Fibroblast of the aortic adventitia (primary cell): Measurements from ENCODE around the gene DLGAP1. TPM values are rescaled to one million over a fixed set of nuclear protein-coding genes. Genes with fewer than 3 reads are reported as not detected.

Source experiments
- DNase-seq: peaks from one replicate; pipeline ENCODE4 v3.0.0-alpha.2; 2010; ENCODE audit warnings: low read depth
- H3K4me3 ChIP-seq: 2 replicates; pipeline ENCODE4 v1.5.1; 2011; ENCODE audit warnings: low read depth, mild to moderate bottlenecking, control low read depth, low read length, moderate library complexity
- total RNA-seq: library from RNA; depleted of rRNA; stranded (reverse); fragments of >200 nt; gene quantifications from 2 replicates; pipeline ENCODE4 v1.2.3, GENCODE V29; 2012; ENCODE audit warnings: low replicate concordance
- TF ChIP-seq, protein P1 (sequence below): IDR thresholded peaks from 2 replicates; pipeline ENCODE4 v1.5.1; 2011; ENCODE audit warnings: mild to moderate bottlenecking, low read length, control low read depth, inconsistent platforms; ENCODE audit not compliant: insufficient read depth

Gene DLGAP1
- total RNA-seq, 1 donor: 1.4 TPM

DNA sequence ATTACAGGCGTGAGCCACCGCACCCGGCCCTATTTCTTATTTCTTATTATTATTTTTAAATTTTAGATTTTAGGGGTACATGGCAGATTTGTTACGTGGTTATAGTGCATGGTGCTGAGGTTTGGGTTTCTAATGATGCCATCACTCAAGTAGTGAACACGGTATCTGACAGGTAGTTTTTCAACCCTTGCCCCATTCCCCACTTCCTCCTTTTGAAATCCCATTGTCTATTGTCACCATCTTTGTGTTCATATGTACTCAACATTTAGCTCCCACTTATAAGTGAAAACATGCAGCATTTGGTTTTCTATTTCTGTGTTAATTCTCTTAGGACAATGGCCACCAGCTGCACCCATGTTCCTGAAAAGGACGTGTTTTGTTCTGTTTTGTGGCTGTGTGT is 965.6 kb downstream of the DLGAP1 start:
- no peak overlapping the region for H3K4me3 ChIP-seq
- no peak for DNase-seq
- TF ChIP-seq, protein P1, sequence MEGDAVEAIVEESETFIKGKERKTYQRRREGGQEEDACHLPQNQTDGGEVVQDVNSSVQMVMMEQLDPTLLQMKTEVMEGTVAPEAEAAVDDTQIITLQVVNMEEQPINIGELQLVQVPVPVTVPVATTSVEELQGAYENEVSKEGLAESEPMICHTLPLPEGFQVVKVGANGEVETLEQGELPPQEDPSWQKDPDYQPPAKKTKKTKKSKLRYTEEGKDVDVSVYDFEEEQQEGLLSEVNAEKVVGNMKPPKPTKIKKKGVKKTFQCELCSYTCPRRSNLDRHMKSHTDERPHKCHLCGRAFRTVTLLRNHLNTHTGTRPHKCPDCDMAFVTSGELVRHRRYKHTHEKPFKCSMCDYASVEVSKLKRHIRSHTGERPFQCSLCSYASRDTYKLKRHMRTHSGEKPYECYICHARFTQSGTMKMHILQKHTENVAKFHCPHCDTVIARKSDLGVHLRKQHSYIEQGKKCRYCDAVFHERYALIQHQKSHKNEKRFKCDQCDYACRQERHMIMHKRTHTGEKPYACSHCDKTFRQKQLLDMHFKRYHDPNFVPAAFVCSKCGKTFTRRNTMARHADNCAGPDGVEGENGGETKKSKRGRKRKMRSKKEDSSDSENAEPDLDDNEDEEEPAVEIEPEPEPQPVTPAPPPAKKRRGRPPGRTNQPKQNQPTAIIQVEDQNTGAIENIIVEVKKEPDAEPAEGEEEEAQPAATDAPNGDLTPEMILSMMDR: no peak

DNA sequence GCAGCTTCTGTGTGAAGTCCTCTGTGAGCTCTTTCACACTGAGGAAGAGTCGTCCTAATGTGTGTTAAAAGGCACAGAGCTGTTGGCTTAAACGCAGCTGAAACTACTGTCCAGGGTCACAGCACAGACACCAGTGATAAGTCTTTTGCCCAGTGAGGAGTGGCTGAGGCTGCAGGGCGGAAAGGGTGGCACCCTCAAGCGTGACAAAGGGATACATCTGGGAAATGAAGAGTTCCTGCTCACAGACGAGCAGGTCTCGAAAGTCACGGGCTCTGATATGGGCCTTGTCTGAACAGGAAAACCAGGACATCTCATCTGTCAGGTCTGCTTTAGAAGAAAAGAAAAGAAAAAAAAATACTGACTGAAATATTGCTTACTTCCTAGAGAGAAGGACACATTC is 968.6 kb downstream of the DLGAP1 start:
- TF ChIP-seq, protein P1: no peak
- no peak for DNase-seq
- no peak overlapping the region for H3K4me3 ChIP-seq

DNA sequence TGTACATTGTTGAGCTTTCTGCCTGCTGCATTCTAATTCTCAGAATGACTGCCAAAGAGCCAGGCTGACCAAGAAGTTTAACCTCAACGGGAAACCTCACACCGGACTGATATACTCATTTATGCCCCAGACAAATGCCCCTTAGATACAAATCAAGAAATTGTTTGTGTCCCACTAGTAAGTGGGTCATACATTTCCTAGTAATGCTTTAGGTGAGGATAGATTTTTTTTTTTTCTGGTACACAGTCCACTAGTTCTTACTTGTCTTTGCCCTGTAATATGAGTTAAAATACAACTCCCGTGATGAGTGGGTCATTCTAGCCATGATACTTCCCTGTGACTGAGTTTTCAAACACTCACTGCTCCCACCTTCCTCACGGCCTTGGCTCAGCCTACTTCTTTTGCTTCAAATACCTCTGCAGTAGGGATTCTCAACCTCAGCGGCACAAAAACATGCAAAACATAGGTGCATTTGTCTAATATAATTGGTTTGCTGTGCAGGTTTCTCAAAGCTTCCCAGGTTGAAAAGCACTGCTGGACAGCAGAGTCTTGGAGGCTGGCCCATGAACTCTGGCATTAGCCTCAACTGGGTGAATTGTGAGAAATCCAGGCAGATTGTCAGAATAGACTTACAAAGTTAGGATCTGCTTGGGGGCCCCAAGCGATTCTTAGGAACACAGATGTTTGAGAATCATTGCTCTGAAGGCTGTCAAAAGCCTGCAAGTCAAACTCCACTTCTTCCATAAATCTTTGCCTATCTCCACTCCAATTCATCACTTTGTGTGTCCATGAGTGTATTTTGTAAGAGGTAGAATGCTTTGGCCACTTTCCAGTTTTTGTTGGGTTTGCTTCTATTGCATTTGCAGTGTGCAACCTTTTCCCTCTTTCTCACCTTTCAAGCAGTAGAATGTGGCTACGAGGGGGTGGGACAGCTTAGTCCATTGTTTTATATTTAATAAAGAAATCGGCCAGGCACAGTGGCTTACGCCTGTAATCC is 969.7 kb downstream of the DLGAP1 start:
- TF ChIP-seq, protein P1: no peak
- DNase-seq: no peak
- no peak overlapping the region for H3K4me3 ChIP-seq

DNA sequence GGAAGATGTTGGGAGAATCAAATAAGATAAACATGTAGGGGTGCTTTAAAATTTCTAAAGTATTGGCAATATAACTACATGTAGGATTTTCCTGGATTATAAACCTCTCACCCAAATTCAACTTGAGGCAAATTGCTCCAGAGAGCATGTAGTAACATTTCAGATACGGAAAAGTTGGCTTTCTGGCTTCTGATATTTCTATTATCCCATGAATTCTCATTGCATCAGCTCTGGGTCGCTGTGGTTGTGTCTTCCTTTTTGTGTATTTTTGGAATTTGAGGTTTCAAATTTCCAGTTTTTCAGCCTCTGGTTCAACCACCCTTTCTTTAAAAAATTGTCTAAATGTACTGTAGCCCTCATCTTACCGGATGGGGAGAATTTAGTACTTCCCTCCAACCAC is 972.8 kb downstream of the DLGAP1 start:
- H3K4me3 ChIP-seq: no peak overlapping the region
- TF ChIP-seq, protein P1: no peak
- no peak for DNase-seq

DNA sequence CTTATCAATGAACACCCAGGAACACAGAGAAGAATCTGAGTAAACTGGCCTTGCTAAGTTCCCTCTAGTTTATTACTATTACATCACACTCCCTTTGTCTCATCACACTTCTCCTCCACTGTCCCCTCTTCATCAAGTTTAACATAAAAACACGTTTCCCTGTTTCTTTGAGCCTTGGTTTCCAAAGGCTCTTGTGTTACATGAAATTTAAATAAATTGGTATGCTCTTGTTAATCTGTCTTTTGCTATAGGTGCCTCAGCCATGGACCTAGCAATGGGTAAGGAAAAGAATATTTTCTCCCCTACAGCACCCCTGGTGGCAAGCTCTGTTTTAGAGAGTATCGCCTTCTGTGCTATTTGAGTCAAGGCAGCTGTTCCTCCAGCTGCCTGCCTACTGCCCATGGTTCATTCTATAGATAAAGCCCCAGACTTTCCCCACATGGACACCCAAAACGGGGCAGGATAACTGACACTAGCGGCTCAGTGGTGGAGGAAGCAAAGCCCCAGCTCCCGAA is 973.4 kb downstream of the DLGAP1 start:
- TF ChIP-seq, protein P1: peak; percentile 61
- peak; percentile 52 for DNase-seq
- no peak overlapping the region for H3K4me3 ChIP-seq

DNA sequence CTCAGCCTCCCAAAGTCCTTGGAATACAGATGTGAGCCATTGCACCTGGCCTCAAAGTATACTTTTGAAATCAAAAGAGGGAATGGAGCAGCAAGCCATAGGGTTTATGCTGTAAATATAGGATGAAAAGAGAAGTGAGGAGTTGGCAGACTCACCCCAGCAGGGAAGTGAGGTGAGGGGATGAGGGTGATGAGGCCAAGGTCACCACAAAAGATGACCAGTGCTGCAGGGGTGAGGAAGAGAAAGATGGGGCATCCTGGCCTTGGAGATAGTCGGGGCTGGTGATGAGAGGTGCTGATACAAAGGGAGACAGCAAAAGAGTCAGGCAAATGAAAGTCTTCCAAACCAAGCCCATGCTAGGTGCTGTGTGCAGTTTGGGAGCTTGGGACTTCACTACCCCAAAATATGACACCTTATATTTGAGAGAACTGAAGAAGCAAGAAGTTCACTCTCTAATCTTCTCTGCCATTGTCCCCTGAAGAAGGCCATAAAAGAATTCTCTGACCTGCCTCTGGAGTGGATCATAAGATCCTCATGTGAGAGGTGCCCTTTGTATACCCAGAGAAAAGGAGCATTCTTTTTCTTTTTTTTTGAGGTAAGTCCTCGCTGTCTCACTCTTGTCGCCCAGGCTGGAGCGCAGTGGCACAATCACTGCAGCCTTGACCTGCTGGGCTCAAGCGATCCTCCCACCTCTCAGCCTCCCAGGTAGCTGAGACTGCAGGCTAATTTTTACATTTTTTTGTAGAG is 974.1 kb downstream of the DLGAP1 start:
- TF ChIP-seq, protein P1: no peak
- no peak for DNase-seq
- no peak overlapping the region for H3K4me3 ChIP-seq
